GM21381 (cell line): Measurements from ENCODE around the gene KNCN.

Experiments
- ATAC-seq: cut with Tn5 transposase; IDR thresholded peaks from one replicate; pipeline ENCODE4 v1.9.1; 2021; ENCODE audit warnings: mild to moderate bottlenecking, moderate library complexity; ENCODE audit not compliant: unreplicated experiment

The KNCN gene

DNA sequence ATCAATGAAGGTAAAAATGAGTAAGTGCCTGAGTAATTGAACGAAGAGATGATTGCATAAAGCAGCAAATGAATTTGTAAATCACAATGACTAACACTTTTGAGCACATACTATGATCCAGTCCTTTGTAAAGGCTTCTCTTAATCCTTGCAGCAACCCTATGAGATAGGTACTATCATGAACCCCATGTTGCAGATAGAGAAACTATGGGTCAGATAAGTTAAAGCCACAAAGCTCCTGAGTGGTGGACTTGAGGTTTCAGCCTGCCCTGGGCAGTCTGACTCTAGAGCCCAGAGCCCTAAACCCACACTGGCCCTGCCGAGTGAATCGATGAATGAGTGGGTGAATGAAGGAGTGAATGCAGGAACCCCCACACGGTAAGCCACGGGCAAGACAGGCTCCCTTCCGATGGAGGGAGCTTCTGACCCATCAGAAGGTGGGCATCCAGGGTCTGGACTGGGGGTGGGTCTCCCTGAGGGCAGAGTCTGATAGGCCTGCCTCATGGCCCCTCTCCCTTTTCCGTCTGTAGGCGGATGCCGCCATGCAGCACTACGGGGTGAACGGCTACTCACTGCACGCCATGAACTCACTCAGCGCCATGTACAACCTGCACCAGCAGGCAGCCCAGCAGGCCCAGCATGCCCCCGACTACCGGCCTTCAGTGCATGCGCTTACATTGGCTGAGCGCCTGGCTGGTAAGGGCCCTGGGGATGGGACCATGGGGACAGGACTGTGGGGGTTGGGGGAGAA, 44.8 kb downstream of the KNCN start:
- no peak for ATAC-seq

DNA sequence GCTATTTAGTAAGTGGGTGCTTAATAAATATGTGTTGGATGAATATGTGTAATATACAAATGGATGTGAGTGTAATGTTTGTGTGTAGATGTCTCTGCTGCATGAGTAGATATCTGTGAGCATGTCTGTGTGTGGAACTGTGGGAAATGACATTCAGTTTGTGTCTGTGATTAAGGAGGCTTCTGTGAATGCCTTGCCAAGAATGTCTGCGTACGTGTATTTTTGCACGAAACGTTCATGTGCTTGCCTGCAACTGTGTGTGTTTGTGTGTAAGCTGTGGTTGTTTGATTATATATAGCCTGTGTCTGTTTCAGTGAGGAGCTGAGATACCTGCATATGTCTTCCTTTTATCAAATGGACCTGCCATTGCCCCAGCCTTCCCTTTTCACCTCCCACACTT, 48.0 kb downstream of the KNCN start:
- ATAC-seq, result no peak

DNA sequence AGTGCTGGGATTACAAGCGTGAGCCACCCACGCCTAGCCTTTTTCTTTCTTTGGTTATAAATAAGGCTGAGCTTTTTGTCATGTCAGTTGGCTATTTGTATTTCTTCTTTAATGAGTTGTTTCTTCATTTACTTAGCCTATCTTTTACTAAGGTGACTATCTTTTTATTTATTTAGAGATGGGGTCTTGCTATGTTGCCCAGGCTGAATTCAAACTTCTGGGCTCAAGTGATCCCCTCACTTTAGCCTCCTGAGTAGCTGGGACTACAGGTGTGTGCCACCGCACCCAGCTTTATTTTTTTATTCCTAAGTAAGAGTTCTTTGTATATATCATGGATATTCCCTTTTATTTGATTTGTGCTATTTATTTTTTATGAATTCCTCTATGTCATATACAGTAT, 49.9 kb downstream of the KNCN start:
- no peak for ATAC-seq

DNA sequence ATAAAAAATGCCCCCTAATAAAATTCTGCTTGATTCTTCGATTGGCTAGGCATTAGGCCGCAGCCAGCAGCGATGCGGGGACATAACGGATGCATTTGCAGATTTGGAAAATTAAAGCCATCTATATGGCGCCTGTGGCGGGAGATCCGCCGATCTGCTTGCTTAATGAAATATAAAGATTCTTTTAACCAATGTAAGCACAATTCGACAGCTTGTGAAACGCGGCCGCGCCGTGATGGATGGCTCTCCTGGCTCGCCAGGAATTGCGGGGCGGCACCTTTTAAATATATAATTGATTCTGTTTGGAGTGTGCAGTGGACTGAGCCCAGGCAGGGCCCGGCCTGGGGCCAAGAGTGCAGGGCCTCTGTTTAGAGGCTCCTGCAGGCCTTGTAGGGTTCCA, 53.8 kb downstream of the KNCN start:
- no peak for ATAC-seq

DNA sequence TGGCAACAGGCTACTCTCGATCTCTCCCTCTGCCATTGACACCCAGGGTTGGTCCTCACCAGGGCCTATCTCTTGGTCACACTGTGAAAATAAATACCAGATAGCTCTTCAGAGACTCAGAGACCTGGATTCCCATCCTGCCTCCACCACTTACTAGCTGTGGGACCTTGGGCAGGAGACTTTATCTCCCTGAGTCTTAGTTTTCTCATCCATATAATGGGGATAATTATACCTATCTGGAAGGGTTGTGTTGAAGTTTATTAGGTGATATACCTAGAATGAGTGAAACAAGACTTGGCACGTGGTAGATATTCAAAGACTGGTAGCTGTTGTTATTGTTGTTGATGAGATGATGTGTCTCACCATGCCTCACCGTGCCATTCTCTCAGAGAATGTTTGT, 54.4 kb downstream of the KNCN start:
- no peak for ATAC-seq

DNA sequence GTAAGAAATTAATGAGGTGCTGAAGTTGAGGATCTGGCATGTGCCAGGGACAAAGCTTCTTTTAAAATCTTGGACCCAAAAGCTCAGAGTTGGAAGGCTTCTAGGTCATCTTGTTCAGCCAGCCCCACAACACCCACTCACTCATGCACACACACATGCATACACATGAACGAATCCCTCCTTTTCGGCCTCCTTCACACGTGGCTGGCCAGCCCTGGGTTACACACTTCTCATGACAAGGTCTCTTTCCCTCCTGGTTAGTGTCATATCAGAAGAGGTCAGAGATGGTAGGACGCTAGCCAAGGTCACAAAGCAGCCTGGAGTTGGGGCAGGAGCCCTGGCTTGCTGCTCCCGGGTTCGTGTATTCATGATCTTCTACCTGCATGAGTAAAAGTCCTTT, 54.9 kb downstream of the KNCN start:
- ATAC-seq, result no peak

DNA sequence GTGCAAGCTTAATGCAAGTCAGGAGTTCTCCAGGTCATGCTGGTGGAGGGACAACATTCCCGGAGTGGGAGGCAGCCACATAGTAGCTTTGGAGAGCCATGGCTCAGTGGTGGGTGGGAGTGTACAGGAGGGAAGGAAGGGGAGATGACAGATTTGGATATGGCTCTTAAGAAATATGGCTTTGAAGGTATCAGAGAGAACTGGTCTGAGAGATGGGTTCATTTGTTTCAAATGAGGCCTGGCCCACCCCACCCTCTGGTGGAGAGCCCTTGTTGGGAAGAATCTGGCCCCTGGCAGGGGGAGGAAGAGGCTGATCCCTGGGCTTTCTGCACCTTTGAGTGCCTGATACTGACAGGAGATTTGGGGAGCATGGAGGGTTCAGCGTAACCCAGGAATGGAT, 55.7 kb downstream of the KNCN start:
- no peak for ATAC-seq
